SK-N-SH (cell line): ENCODE measurements around the gene TNIP2. TPM values are rescaled to one million over a fixed set of nuclear protein-coding genes. Genes with fewer than 3 reads are reported as not detected.

Experiments used
- CTCF ChIA-PET: fragments of 300-600, 350-600 bp; formaldehyde crosslinking; extraction: SDS; loops from one replicate; lab custom pipeline; 2021; lab: Yijun Ruan, JAX
- POLR2A ChIA-PET: fragments of 350-600 bp; sonication (Branson Sonifier 250); formaldehyde crosslinking; extraction: SDS; loops from one replicate; lab custom pipeline; 2020; ENCODE audit warnings: antibody characterized with exemption, inconsistent platforms; lab: Yijun Ruan, JAX
- DNase-seq: peaks from one replicate; pipeline ENCODE4 v3.0.0; 2012
- H2AFZ ChIP-seq: fragments of 200-600 bp; sonication (generic); 2 replicates; pipeline ENCODE4 v1.8.1; 2016; ENCODE audit warnings: antibody characterized with exemption, mild to moderate bottlenecking, low read depth
- H3F3A ChIP-seq: fragments of 200-600 bp; sonication (generic); replicated peaks from 2 replicates; pipeline ENCODE3; 2016; ENCODE audit warnings: antibody characterized with exemption, mild to moderate bottlenecking; ENCODE audit not compliant: insufficient read depth
- H3K27ac ChIP-seq, 2 experiments: fragments of 200-500 bp in 1 of 2; fragments of 200-600 bp in 1 of 2; sonication (Bioruptor generic) in 1 of 2; sonication (generic), shearing (Covaris generic) in 1 of 2; 2 replicates each; pipeline versions ENCODE4 v1.5.1 to v1.6.1; 2014 to 2016; ENCODE audit warnings: low read depth in 2 of 2, inconsistent platforms in 1 of 2, low read length in 1 of 2, mild to moderate bottlenecking in 1 of 2, mixed read lengths in 1 of 2
- H3K27me3 ChIP-seq: fragments of 200-600 bp; sonication (generic), shearing (Covaris generic); 2 replicates; pipeline ENCODE4 v1.6.1; 2016; ENCODE audit warnings: mixed run types; ENCODE audit not compliant: insufficient read depth
- H3K36me3 ChIP-seq, 2 experiments: fragments of 200-500 bp in 1 of 2; fragments of 200-600 bp in 1 of 2; sonication (Bioruptor generic) in 1 of 2; sonication (generic) in 1 of 2; replicated peaks in 1 of 2; 2 replicates each; pipeline versions ENCODE3 to v1.5.1; 2014 to 2016; ENCODE audit warnings: low read length in 1 of 2, mild to moderate bottlenecking in 1 of 2; ENCODE audit not compliant: insufficient read depth in 2 of 2, control insufficient read depth in 1 of 2
- H3K4me1 ChIP-seq, 2 experiments: fragments of 200-500 bp in 1 of 2; fragments of 200-600 bp in 1 of 2; sonication (Bioruptor generic) in 1 of 2; sonication (generic), shearing (Covaris generic) in 1 of 2; 2 replicates each; pipeline versions ENCODE4 v1.5.1 to v1.6.1; 2014 to 2016; ENCODE audit warnings: low read depth in 1 of 2, low read length in 1 of 2, mixed run types in 1 of 2; ENCODE audit not compliant: insufficient read depth in 2 of 2, control insufficient read depth in 1 of 2
- H3K4me2 ChIP-seq: fragments of 200-600 bp; sonication (generic), shearing (Covaris generic); 2 replicates; pipeline ENCODE4 v1.6.1; 2017; ENCODE audit warnings: mixed run types
- H3K4me3 ChIP-seq, 2 experiments: fragments of 200-500 bp in 1 of 2; fragments of 200-600 bp in 1 of 2; sonication (Bioruptor generic) in 1 of 2; sonication (generic), shearing (Covaris generic) in 1 of 2; 2 replicates each; pipeline versions ENCODE4 v1.5.1 to v1.8.1; 2014 to 2016; ENCODE audit warnings: low read depth in 2 of 2, inconsistent platforms in 1 of 2, low read length in 1 of 2, mild to moderate bottlenecking in 1 of 2, mixed read lengths in 1 of 2, moderate library complexity in 1 of 2
- H3K79me2 ChIP-seq: fragments of 200-600 bp; sonication (generic); 2 replicates; pipeline ENCODE4 v1.8.1; 2017; ENCODE audit warnings: mild to moderate bottlenecking; ENCODE audit not compliant: insufficient read depth
- H3K9ac ChIP-seq: fragments of 200-600 bp; sonication (generic); 2 replicates; pipeline ENCODE4 v1.6.1; 2017; ENCODE audit warnings: mixed run types
- H3K9me2 ChIP-seq: fragments of 200-600 bp; sonication (generic); 2 replicates; pipeline ENCODE4 v1.6.1; 2017; ENCODE audit warnings: mixed run types
- H3K9me3 ChIP-seq: fragments of 200-600 bp; sonication (generic); 2 replicates; pipeline ENCODE4 v1.6.1; 2017; ENCODE audit warnings: mixed run types, mild to moderate bottlenecking, moderate library complexity
- H4K20me1 ChIP-seq: fragments of 200-600 bp; sonication (generic); 2 replicates; pipeline ENCODE4 v1.6.1; 2017; ENCODE audit warnings: mild to moderate bottlenecking, mixed run types; ENCODE audit not compliant: insufficient read depth
- ELF1 ChIP-seq: IDR thresholded peaks from 2 replicates; pipeline ENCODE4 v1.4.0; 2012
- EP300 ChIP-seq, 2 experiments: IDR thresholded peaks; 2 replicates each; pipeline versions ENCODE4 v1.4.0 to v1.6.1; 2012; ENCODE audit warnings: borderline replicate concordance in 1 of 2, low read depth in 1 of 2, low read length in 1 of 2
- EZH2phosphoT487 ChIP-seq: fragments of 200-600 bp; sonication (generic); IDR thresholded peaks from 2 replicates; pipeline ENCODE4 v1.6.1; 2017; ENCODE audit warnings: low read depth, mixed run types, mild to moderate bottlenecking, antibody characterized with exemption, moderate library complexity, borderline replicate concordance
- FOXJ3 ChIP-seq: sonication (generic); formaldehyde crosslinking; IDR thresholded peaks from 2 replicates; pipeline ENCODE4 v1.5.1; 2020; ENCODE audit warnings: mild to moderate bottlenecking, missing genetic modification reagents
- JUND ChIP-seq: IDR thresholded peaks from 2 replicates; pipeline ENCODE4 v1.4.0; 2012
- NFIC ChIP-seq: IDR thresholded peaks from 2 replicates; pipeline ENCODE4 v1.4.0; 2012; ENCODE audit warnings: borderline replicate concordance
- NRF1 ChIP-seq: IDR thresholded peaks from 2 replicates; pipeline ENCODE4 v1.6.1; 2012; ENCODE audit warnings: low read depth, mild to moderate bottlenecking, low read length
- POLR2AphosphoS5 ChIP-seq: IDR thresholded peaks from 2 replicates; pipeline ENCODE4 v1.6.1; 2012; ENCODE audit warnings: low read depth, low read length
- RAD21 ChIP-seq: IDR thresholded peaks from 2 replicates; pipeline ENCODE4 v1.6.1; 2012; ENCODE audit warnings: mild to moderate bottlenecking, low read length
- RXRA ChIP-seq: IDR thresholded peaks from 2 replicates; pipeline ENCODE4 v1.4.0; 2012; ENCODE audit warnings: low read depth, mild to moderate bottlenecking, borderline replicate concordance
- SIN3A ChIP-seq: IDR thresholded peaks from 2 replicates; pipeline ENCODE4 v1.6.1; 2012; ENCODE audit warnings: low read depth, mild to moderate bottlenecking, low read length, moderate library complexity, borderline replicate concordance
- SMC3 ChIP-seq: IDR thresholded peaks from 2 replicates; pipeline ENCODE4 v1.6.1; 2012; ENCODE audit warnings: low read depth, low read length, improper control_type of control experiment
- TCF12 ChIP-seq: IDR thresholded peaks from 2 replicates; pipeline ENCODE4 v1.4.0; 2012
- WGBS: methylation state at CpG from one replicate; pipeline ENCODE4 v1.1.6; 2017; ENCODE audit warnings: low lambda C conversion rate; 5-methylcytosine and 5-hydroxymethylcytosine counted together
- polyA plus RNA-seq, 3 experiments: library from polyadenylated mRNA; depleted of rRNA; stranded (reverse); fragments of >200 nt; gene quantifications; 2 replicates each; pipeline ENCODE4 v1.2.3, GENCODE V29; 2012
- TF ChIP-seq, protein P1 (sequence below): IDR thresholded peaks from 2 replicates; pipeline ENCODE4; 2012
- TF ChIP-seq, protein P2 (sequence below): fragments of 150-350 bp; IDR thresholded peaks from 2 replicates; pipeline ENCODE4 v1.6.1; 2016; ENCODE audit warnings: mild to moderate bottlenecking, low read depth, low read length
- TF ChIP-seq, protein P3 (sequence below): IDR thresholded peaks from 2 replicates; pipeline ENCODE4 v1.4.0; 2012; ENCODE audit warnings: low read depth, borderline replicate concordance

Gene TNIP2
- polyA plus RNA-seq, 1 of the 3 experiments (the other 2 are of a cell fraction): 78.9 TPM

DNA sequence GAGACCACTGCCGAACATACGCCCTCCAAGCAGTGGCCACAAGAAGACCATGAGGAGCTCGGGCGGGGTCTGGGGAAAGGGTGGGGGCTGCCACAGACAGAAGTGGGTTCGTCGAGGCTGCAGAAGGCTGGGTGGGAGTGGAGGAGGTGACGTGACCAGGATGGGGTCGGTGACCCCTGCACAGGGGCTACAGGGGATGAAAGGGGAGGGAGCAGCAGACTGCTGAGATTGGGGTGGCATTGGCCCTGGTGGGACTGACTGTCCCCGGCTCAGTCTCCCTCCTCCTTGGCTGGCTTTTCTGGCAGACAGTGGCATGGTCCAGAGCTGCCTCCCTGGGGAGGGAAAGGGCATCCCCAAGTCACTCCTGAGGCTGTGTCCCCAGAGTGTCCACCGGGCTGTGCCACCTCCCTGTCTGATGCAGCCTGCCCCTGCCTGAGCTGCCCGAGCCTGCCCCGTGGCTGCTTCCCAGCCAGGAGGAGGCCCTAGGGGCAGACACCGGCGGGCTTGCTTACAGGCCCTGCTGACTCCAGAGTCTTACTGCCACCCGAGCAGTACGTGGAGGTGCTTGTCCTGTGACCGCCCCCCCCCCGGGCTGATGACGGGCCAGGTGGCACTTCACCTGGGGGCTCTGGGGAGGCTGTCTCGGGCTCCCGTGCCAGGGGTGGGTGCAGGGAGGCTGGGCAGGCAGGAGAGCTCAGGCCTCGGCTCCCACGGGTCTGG is 44.0 kb upstream of the TNIP2 start:
- Histone ChIP-seq H3K27ac (peak overlapping the region in 1 of 2 experiments; percentile 98; a peak in 2 of 4 replicates), H3K27me3 (no peaks in the 10 kb centered on the region), H3K4me2 (peak overlapping the region; percentile 33; the same call in 1 of the 2 replicates), H3K9me2 (no peaks in the 10 kb centered on the region), H4K20me1 (no peaks in the 10 kb centered on the region), H3K4me3 (no peak overlapping the region), H3F3A (peaks cover 4% of the 10 kb centered on the region), H3K9ac (no peak overlapping the region), H3K36me3 (no peaks in the 10 kb centered on the region), H3K4me1 (peaks cover 15 to 65% of the 10 kb centered on the region in 2 experiments; a peak in 3 of 4 replicates), H3K79me2 (0 out of 2 replicates have a peak, but pooled peaks cover 4% of the 10 kb centered on the region), H2AFZ (no peak overlapping the region), H3K9me3 (no peaks in the 10 kb centered on the region)
- DNase-seq: no peak
- WGBS: 93% methylated on average over 9 of the region's 23 CpGs
- ChIA-PET CTCF (interaction anchor here (0.6 to 1.9 kb wide), 3 partner anchors 9 to 580 kb away, joined by 3 to 4 read pairs (median 3); no protein-coding TSS in a partner anchor), POLR2A (no interaction called here)
- TF ChIP-seq ELF1: no peak
- no peak for TF ChIP-seq SIN3A
- TF ChIP-seq NFIC: no peak

DNA sequence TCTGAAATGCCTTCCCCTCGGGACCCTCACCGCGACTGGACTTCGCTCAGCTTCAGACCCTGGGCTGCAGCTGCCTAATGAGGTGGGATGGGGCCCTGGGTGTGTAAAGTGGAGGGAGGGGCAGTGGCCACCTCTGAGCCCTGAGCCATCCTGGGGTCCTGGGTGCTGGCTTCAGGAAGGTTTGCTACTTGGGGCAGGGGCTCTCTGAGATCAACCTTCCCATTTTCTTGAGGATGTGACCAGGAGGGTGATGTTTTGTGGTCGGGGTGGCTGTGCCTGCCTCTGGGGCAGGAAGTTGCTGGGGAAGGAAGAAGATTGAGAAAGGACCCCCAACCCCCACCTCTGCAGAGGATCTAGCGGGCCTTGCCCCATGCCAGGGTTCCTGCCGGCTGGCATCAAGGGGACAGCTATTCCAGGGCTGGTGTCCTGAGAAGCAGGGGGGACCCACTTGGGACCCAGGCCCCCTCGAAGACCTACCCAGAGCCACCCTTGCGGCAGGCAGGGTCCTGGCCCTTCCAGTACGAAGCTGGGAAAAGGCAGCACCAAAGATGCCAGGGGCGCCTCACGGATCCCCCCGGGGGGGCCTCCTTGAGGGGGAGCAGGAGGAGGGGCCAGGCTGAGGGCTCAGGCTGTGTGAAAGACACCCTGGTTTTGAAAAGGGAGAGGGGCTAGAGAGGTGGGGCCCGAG is 43.2 kb upstream of the TNIP2 start:
- TF ChIP-seq, protein P1, sequence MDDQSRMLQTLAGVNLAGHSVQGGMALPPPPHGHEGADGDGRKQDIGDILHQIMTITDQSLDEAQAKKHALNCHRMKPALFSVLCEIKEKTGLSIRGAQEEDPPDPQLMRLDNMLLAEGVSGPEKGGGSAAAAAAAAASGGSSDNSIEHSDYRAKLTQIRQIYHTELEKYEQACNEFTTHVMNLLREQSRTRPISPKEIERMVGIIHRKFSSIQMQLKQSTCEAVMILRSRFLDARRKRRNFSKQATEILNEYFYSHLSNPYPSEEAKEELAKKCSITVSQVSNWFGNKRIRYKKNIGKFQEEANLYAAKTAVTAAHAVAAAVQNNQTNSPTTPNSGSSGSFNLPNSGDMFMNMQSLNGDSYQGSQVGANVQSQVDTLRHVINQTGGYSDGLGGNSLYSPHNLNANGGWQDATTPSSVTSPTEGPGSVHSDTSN: no peak
- TF ChIP-seq SIN3A: no peak
- no peak for TF ChIP-seq FOXJ3
- TF ChIP-seq RAD21: no peak
- no peak for TF ChIP-seq SMC3
- no peak for TF ChIP-seq EP300 (IDR thresholded peaks at IDR 0.05; ENCODE audit: borderline replicate concordance in 1 of 2, low read depth in 1 of 2, low read length in 1 of 2)
- no peak for TF ChIP-seq TCF12
- TF ChIP-seq, protein P2, sequence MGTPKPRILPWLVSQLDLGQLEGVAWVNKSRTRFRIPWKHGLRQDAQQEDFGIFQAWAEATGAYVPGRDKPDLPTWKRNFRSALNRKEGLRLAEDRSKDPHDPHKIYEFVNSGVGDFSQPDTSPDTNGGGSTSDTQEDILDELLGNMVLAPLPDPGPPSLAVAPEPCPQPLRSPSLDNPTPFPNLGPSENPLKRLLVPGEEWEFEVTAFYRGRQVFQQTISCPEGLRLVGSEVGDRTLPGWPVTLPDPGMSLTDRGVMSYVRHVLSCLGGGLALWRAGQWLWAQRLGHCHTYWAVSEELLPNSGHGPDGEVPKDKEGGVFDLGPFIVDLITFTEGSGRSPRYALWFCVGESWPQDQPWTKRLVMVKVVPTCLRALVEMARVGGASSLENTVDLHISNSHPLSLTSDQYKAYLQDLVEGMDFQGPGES: no peak
- no peak for TF ChIP-seq NRF1
- TF ChIP-seq, protein P3, sequence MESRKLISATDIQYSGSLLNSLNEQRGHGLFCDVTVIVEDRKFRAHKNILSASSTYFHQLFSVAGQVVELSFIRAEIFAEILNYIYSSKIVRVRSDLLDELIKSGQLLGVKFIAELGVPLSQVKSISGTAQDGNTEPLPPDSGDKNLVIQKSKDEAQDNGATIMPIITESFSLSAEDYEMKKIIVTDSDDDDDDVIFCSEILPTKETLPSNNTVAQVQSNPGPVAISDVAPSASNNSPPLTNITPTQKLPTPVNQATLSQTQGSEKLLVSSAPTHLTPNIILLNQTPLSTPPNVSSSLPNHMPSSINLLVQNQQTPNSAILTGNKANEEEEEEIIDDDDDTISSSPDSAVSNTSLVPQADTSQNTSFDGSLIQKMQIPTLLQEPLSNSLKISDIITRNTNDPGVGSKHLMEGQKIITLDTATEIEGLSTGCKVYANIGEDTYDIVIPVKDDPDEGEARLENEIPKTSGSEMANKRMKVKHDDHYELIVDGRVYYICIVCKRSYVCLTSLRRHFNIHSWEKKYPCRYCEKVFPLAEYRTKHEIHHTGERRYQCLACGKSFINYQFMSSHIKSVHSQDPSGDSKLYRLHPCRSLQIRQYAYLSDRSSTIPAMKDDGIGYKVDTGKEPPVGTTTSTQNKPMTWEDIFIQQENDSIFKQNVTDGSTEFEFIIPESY: no peak
- TF ChIP-seq EZH2phosphoT487: no peak
- no peak for TF ChIP-seq RXRA
- TF ChIP-seq JUND: no peak
- TF ChIP-seq POLR2AphosphoS5: no peak
- POLR2A ChIA-PET: interaction anchor here (0.8 to 1.6 kb wide), 3 partner anchors 11 to 164 kb away, joined by 3 to 7 read pairs (median 4); partner anchors contain the start of genes GRK4 and NOP14
- H3K79me2 ChIP-seq: 0 out of 2 replicates have a peak, but pooled peaks cover 4% of the 10 kb centered on the region

More for the DNA sequence above, 43.2 kb upstream of the TNIP2 start:
- no peaks in the 10 kb centered on the region for H3K36me3 ChIP-seq
- CTCF ChIA-PET: interaction anchor here (1.1 to 1.9 kb wide), 4 partner anchors 10 to 178 kb away, joined by 3 to 11 read pairs (median 4); no protein-coding TSS in a partner anchor
- peaks cover 4% of the 10 kb centered on the region for H3F3A ChIP-seq
- no peaks in the 10 kb centered on the region for H3K9me3 ChIP-seq
- no peak overlapping the region for H2AFZ ChIP-seq
- H3K4me2 ChIP-seq: no peak overlapping the region
- DNase-seq: no peak
- H3K4me3 ChIP-seq: no peak overlapping the region
- peaks cover 22 to 71% of the 10 kb centered on the region in 2 experiments; a peak in 3 of 4 replicates for H3K4me1 ChIP-seq
- no peaks in the 10 kb centered on the region for H4K20me1 ChIP-seq
- no peaks in the 10 kb centered on the region for H3K27me3 ChIP-seq
- H3K9me2 ChIP-seq: no peaks in the 10 kb centered on the region
- H3K27ac ChIP-seq: peak overlapping the region in 1 of 2 experiments; percentile 98; a peak in 2 of 4 replicates
- no peak overlapping the region for H3K9ac ChIP-seq
- WGBS: 89% methylated on average over 4 of the region's 14 CpGs
